HEK293T (cell line): ENCODE data around the gene LHX5.

Source experiments
- CTCF ChIA-PET: fragments of 350-600 bp; formaldehyde crosslinking; extraction: SDS; loops from one replicate; lab custom pipeline; 2021; ENCODE audit warnings: antibody characterized with exemption, inconsistent platforms; lab: Yijun Ruan, JAX
- POLR2A ChIA-PET: fragments of 350-600 bp; formaldehyde crosslinking; extraction: SDS; loops from one replicate; lab custom pipeline; 2020; ENCODE audit warnings: antibody characterized with exemption, inconsistent platforms; lab: Yijun Ruan, JAX
- DNase-seq: peaks from one replicate; pipeline ENCODE4 v3.0.0; 2012; ENCODE audit warnings: mixed read lengths; ENCODE audit errors: extremely low spot score
- ARNT ChIP-seq: fragments of 450-650 bp; IDR thresholded peaks from 2 replicates; pipeline ENCODE4 v1.6.1; 2017; ENCODE audit warnings: mild to moderate bottlenecking
- BHLHE40 ChIP-seq: fragments of 450-650 bp; IDR thresholded peaks from 2 replicates; pipeline ENCODE4 v1.6.1; 2016; ENCODE audit warnings: mild to moderate bottlenecking, moderate library complexity, borderline replicate concordance
- CTBP1 ChIP-seq: fragments of 450-650 bp; IDR thresholded peaks from 2 replicates; pipeline ENCODE4 v1.6.1; 2016; ENCODE audit warnings: borderline replicate concordance
- ELF4 ChIP-seq: fragments of 450-650 bp; IDR thresholded peaks from 2 replicates; pipeline ENCODE4 v1.6.1; 2017; ENCODE audit warnings: antibody characterized with exemption
- FOXA1 ChIP-seq: fragments of 450-650 bp; IDR thresholded peaks from 2 replicates; pipeline ENCODE4 v1.6.1; 2016; ENCODE audit warnings: mild to moderate bottlenecking
- FOXK2 ChIP-seq: fragments of 450-650 bp; IDR thresholded peaks from 2 replicates; pipeline ENCODE4 v1.6.1; 2016; ENCODE audit warnings: mild to moderate bottlenecking
- FOXM1 ChIP-seq: fragments of 450-650 bp; IDR thresholded peaks from 2 replicates; pipeline ENCODE4 v1.6.1; 2017; ENCODE audit warnings: mild to moderate bottlenecking, borderline replicate concordance
- HDGF ChIP-seq: fragments of 450-650 bp; IDR thresholded peaks from 2 replicates; pipeline ENCODE4 v1.6.1; 2017; ENCODE audit warnings: antibody characterized with exemption, borderline replicate concordance
- L3MBTL2 ChIP-seq: fragments of 450-650 bp; conservative IDR thresholded peaks from 2 replicates; pipeline ENCODE4 v1.6.1; 2016; ENCODE audit warnings: mild to moderate bottlenecking
- LEF1 ChIP-seq: fragments of 450-650 bp; IDR thresholded peaks from 2 replicates; pipeline ENCODE4 v1.6.1; 2017; ENCODE audit warnings: mild to moderate bottlenecking, borderline replicate concordance
- NFRKB ChIP-seq: fragments of 450-650 bp; IDR thresholded peaks from 2 replicates; pipeline ENCODE4 v1.6.1; 2016; ENCODE audit warnings: mild to moderate bottlenecking, moderate library complexity
- PKNOX1 ChIP-seq: fragments of 450-650 bp; IDR thresholded peaks from 2 replicates; pipeline ENCODE4 v1.6.1; 2016
- SP1 ChIP-seq: fragments of 450-650 bp; IDR thresholded peaks from 2 replicates; pipeline ENCODE4 v1.6.1; 2017
- SUZ12 ChIP-seq: fragments of 450-650 bp; IDR thresholded peaks from 2 replicates; pipeline ENCODE4 v1.6.1; 2016; ENCODE audit warnings: mild to moderate bottlenecking
- TARDBP ChIP-seq: fragments of 450-650 bp; IDR thresholded peaks from 2 replicates; pipeline ENCODE4 v1.6.1; 2016
- ZNF384 ChIP-seq: fragments of 450-650 bp; IDR thresholded peaks from 2 replicates; pipeline ENCODE4 v1.6.1; 2016

LHX5 gene

DNA sequence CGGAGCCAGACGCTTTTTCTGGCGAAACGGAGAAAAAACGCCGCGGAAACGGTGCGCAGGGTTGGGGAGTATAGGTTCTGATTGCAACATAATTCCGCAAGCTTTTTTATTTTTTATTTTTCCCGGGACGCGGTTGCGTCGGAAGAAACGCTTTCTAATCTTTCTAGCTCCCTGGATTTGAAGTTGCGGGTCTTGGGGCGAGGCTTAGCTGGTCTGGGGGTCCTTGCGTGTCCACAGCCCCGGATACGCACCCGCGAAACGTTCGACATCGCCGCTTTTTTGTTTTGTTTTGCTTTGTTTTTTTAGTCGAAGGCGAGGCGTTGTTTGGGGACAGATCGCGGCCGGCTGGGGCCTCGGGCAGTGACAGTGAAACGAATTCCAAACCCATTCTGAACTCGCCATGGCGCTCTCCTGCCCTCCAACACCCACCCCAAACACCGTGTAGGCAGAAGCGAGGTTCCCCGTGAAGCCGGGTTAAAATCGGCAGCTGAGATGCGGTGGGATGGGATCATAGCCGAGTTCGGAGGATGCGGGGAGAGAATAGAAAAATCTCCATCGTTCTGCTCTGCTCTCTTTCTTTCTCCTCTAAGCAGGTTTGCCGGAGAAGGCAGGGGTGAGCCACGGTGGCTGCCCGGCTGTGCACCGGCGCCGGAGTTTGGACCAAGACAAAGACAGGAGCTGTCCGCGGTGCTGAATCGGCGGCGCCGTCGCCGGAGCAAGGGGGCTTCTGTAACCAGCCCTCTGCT lies 8.1 kb upstream of the LHX5 start:
- ChIA-PET POLR2A (no interaction called here), CTCF (interaction anchor here (0.6 kb wide), 1 partner anchor 27 kb away, joined by 3 read pairs; no protein-coding TSS in a partner anchor)
- no peak for TF ChIP-seq BHLHE40
- no peak for TF ChIP-seq LEF1
- no peak for TF ChIP-seq ELF4
- TF ChIP-seq ARNT, result no peak
- TF ChIP-seq NFRKB, result no peak
- TF ChIP-seq ZNF384, result no peak
- TF ChIP-seq SUZ12, result no peak
- no peak for TF ChIP-seq CTBP1
- TF ChIP-seq HDGF, result no peak
- no peak for TF ChIP-seq L3MBTL2
- TF ChIP-seq SP1, result no peak
- peak; percentile 75 for DNase-seq

- ChIA-PET CTCF (no interaction called here), POLR2A (no interaction called here)
These were observed 7.5 kb upstream of the LHX5 start for GRCh38 chr12:113479216-113479589.

DNA sequence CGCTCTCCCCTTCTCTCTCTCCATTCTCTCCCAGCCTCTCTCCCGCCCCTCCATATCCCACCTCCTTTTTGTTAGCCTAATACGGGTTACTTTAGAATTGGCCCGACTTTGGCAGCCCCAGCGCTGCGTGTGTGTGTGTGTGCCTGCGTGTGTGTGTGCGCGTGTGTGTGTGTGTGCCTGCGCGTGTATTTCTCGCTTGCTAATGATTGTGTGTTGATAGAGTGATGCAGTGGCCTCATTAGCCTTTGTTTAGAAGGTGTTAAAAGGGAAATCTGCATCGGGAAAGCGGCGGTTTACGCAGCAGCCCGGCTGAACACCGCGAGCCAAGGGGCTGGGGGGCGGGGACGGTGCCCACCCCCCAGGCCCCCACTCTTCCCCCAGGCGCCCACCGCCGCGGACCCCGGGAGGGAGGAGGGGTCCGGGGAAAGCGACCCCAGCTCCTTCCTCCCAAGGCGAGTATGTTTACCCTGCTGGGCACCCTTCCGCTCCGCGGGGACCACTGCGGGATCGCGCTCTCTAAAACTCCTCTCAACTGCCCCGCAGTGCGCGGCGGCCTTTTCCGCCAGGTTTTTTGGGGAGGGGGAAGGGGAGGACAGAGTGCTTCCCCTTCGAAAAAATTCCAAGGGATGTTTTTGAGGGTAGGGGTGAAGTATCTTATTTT lies 6.8 kb upstream of the LHX5 start:
- TF ChIP-seq FOXA1 (no peak), CTBP1 (no peak), NFRKB (no peak), FOXM1 (no peak), SUZ12 (no peak), ARNT (no peak), HDGF (no peak), SP1 (no peak), ELF4 (no peak), TARDBP (no peak)
- ChIA-PET POLR2A (no interaction called here), CTCF (no interaction called here)
- DNase-seq, result no peak

More at GRCh38 chr12:113479216-113479589, 7.5 kb upstream of the LHX5 start:
- TF ChIP-seq PKNOX1 (no peak), ZNF384 (no peak), BHLHE40 (no peak)
- DNase-seq, result no peak

GRCh38 chr12:113477842-113478215 lies 6.2 kb upstream of the LHX5 start:
- ChIA-PET CTCF (no interaction called here), POLR2A (no interaction called here)
- no peak for TF ChIP-seq LEF1
- no peak for TF ChIP-seq PKNOX1
- no peak for TF ChIP-seq BHLHE40
- TF ChIP-seq TARDBP, result no peak
- TF ChIP-seq L3MBTL2, result no peak
- no peak for TF ChIP-seq CTBP1
- no peak for TF ChIP-seq NFRKB
- TF ChIP-seq SUZ12, result no peak
- TF ChIP-seq HDGF, result no peak
- TF ChIP-seq ELF4, result no peak
- TF ChIP-seq FOXA1, result no peak
- no peak for TF ChIP-seq FOXM1
- TF ChIP-seq ZNF384, result no peak
- no peak for DNase-seq

GRCh38 chr12:113477171-113477841 lies 5.6 kb upstream of the LHX5 start:
- CTCF ChIA-PET, result no interaction called here
- TF ChIP-seq L3MBTL2, result no peak
- TF ChIP-seq NFRKB, result no peak
- TF ChIP-seq FOXK2, result no peak
- TF ChIP-seq CTBP1, result no peak
- no peak for TF ChIP-seq FOXM1
- TF ChIP-seq ELF4, result no peak
- no peak for TF ChIP-seq ARNT
- no peak for TF ChIP-seq TARDBP
- POLR2A ChIA-PET, result no interaction called here
- DNase-seq, result no peak

DNA sequence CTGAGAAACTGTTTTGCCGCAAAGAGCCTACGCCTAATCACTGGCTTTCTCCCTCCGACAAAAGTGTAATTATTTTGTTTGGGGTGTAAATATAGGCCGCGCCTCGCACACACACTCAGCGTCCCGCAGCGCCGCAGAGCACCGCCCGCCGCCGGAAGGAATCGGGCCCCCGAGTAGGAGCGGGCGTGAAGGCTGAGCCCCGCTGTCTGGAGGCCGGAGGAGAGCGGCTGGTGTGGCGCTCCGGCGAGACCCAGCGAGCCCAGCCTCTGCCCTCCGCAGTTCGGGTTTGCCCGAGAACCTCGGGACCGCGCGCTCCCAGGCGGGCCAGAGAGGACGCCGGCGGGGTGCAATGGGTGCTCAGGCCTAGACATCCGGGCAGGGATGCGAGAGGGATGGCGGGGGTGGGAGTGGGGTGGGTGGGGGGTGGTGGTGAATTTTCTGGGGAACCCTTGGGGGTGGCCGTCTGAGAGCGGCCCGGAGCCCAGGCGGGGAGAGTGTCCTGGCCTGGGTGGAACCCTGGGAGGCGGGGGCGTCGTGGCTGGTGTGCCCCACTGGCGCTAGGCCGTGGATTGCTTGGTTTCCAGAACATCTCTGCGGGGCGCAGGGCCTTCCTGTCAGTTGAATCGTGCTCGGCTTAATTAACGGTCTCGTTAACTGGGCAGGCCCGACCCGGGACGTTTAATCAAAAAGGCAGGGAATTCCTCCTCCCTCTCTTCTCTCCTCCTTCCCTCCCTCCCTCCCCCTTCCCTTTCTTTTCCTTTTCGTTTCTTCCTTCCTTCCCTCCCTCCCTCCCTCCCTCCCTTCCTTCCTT lies 4.7 kb upstream of the LHX5 start:
- POLR2A ChIA-PET, result no interaction called here
- TF ChIP-seq FOXA1 (no peak), CTBP1 (no peak), FOXM1 (no peak), SUZ12 (no peak), TARDBP (no peak), ZNF384 (no peak), ELF4 (no peak), SP1 (no peak), L3MBTL2 (no peak), NFRKB (no peak), PKNOX1 (no peak), FOXK2 (no peak), BHLHE40 (no peak), HDGF (no peak), ARNT (no peak), LEF1 (no peak)
- CTCF ChIA-PET, result no interaction called here
- no peak for DNase-seq
